Epithelial cell of esophagus (primary cell): ENCODE data around the gene NTM.

Experiments
- DNase-seq: peaks from one replicate; pipeline ENCODE4 v3.0.0; 2010; ENCODE audit warnings: low read depth
- H3K4me3 ChIP-seq: 2 replicates; pipeline ENCODE4 v1.5.1; 2011; ENCODE audit warnings: mild to moderate bottlenecking, low read length, control low read depth
- TF ChIP-seq, protein P1 (sequence below): IDR thresholded peaks from 2 replicates; pipeline ENCODE4 v1.5.1; 2011; ENCODE audit warnings: low read depth, mild to moderate bottlenecking, low read length, control low read depth, inconsistent platforms; ENCODE audit not compliant: insufficient read depth; ENCODE audit errors: missing control alignments

Gene NTM

DNA sequence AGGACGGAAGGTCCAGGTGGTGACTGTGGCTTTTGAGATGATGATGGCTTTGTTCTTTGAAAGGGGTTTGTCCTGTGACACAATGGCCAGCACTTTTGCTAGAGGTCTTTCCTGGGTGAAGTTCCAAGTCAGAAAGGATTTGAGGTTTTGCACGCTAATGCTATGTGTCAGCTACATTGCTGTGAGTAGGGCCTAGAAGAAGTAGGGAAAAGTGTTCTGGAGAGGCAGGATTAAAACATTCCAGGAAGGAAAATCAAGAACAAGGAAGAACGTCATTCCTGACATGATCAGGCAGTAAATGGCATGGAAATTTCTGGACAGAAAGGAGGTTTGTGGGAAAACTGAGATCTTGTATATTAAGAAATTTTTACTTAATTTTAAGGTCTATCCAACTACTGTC is 290.7 kb downstream of the NTM start:
- DNase-seq: no peak
- TF ChIP-seq, protein P1, sequence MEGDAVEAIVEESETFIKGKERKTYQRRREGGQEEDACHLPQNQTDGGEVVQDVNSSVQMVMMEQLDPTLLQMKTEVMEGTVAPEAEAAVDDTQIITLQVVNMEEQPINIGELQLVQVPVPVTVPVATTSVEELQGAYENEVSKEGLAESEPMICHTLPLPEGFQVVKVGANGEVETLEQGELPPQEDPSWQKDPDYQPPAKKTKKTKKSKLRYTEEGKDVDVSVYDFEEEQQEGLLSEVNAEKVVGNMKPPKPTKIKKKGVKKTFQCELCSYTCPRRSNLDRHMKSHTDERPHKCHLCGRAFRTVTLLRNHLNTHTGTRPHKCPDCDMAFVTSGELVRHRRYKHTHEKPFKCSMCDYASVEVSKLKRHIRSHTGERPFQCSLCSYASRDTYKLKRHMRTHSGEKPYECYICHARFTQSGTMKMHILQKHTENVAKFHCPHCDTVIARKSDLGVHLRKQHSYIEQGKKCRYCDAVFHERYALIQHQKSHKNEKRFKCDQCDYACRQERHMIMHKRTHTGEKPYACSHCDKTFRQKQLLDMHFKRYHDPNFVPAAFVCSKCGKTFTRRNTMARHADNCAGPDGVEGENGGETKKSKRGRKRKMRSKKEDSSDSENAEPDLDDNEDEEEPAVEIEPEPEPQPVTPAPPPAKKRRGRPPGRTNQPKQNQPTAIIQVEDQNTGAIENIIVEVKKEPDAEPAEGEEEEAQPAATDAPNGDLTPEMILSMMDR: no peak
- H3K4me3 ChIP-seq: no peak overlapping the region

DNA sequence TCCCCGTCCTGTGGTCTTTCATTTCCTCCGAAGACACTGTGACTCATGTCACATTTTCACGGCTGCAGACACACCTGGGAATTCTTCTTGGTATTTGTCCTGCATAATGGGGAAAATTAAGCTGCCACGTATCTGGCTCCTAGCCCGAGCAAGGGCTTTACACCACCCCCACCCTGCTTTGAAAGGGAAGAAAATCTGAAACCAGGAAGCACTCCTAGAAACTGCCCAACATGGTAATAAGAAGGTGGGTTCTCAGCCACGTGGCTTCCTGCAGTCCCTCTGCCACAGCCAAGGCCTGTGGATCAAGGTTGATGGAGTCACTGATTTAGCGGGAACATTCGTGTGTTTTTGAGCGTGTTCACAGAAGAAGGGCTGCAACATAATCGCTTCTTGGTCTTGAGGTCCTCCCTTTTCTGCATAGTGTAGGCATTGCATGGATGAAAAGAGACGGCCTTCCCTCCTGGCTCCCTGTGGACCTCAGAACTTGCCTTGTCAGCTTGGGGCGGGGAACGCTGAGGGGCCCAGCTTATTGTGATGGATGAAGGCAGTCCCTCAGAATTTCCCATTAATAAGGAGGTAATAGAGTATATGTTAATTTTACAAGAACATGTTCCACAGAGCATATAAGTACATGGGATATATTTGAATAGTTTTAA is 292.0 kb downstream of the NTM start:
- TF ChIP-seq, protein P1: no peak
- DNase-seq: no peak
- H3K4me3 ChIP-seq: no peak overlapping the region

DNA sequence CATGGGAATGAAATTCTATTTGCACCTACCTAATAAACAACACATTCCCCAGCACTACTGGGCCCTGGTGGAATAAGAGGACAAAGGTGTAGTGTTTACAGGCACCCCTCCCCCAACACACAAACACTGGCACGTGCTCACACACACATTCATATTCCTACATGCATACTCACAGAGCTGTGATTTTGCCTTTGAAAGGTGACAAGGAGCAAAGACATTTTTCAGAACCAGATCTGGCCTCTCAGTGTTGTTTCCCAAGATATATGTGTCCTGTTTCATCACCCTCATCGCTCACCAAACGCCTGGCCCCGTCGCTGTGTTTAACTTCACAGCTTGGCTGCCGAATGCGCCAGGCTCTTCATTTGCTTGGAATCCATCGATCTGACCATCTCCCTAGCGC is 292.6 kb downstream of the NTM start:
- TF ChIP-seq, protein P1: no peak
- no peak overlapping the region for H3K4me3 ChIP-seq
- DNase-seq: no peak

DNA sequence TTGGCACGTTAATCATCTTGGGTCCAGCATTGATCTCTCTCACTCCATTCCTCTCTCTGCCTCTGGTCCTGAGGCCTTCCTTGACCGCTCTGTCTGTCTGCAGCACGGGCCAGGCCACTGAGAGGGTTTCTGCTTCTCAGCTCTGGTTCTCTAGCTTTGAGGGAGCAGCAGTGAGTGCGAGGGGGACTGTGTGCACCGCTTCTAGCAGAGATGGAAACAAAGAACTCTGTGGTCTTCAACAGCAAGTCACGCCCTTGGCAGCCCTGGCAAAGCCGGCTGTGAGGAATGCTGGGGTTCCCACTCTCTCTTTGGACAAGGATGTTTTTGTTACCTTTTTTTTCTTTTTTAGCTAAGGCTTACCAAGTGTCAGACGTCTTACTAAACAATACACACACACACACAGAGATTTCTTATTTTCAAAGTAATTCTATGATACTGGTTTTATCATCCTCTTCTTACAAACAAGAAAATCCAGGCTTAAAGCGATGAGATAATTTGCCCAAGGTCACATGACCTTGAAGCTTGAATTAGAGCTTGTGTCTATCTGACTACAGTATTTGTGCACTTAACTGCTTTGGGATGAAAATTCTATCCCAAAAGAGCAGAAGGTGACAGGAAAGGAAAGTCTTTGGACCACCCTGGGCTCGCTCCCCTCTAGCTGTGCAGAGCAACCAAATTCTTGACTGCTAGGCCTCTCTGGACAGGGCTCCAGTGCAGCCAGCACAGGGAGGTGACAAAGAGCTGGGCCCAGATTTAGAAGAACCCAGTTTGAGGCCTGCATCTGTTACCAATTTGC is 293.2 kb downstream of the NTM start:
- DNase-seq: no peak
- TF ChIP-seq, protein P1: no peak
- no peak overlapping the region for H3K4me3 ChIP-seq

DNA sequence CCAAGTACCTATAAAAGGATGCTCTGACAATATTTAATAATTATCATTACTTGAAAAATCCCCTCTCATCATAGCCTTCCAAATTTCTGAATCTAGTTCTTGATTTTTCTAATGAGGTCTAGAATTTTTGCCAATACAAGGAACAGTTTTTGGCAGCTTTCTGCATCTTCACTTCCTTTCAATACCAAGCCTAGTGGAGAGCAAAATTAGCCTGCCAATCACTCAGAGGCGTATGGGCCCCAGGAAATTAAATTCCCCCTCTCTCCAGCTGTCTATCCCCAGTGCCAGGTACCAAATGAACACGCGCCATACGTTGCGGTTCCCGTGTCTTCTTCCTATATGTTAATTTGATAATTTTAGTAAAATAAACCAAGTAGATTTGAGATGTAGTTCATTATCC is 293.9 kb downstream of the NTM start:
- TF ChIP-seq, protein P1: no peak
- H3K4me3 ChIP-seq: no peak overlapping the region
- DNase-seq: no peak

DNA sequence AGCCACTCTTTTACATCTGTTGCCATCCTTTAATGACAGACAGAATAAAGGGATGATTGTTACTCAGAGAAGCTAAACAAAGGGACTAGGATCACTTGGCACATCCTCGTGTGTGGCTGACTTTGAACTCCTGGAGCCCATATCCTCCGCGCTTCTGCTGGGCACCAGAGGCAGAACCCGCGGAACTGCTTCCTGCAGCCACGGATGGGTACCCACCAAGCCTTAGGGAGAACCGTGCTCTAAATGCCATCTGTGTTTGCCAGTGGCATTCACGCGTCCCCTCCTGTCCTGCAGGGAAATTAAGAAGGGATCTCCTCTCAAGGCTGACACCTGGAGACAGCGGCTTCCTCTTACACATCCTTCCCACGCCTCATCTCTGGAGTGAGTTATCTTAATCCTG is 294.4 kb downstream of the NTM start:
- TF ChIP-seq, protein P1: no peak
- DNase-seq: no peak

More for the DNA sequence above, 294.4 kb downstream of the NTM start:
- no peak overlapping the region for H3K4me3 ChIP-seq
